HCT116 (cell line): ENCODE results near the gene LHX8. TPM values are rescaled to one million over a fixed set of nuclear protein-coding genes. Genes with fewer than 3 reads are reported as not detected.

Source experiments
- ATAC-seq: fragments of 200-7000 bp; cut with Tn5 transposase; 2 replicates; pipeline ENCODE4 v1.9.1; 2020; ENCODE audit warnings: mild to moderate bottlenecking, moderate library complexity
- BruUV-seq: library from RNA; stranded (reverse); fragments of 400-500 nt; replicated peaks from 2 replicates; lab custom pipeline; 2021; lab: Mats Ljungman, UMichigan
- CTCF ChIA-PET: fragments of 300-600 bp; sonication (Branson Sonifier 250); formaldehyde crosslinking; loops from one replicate; lab custom pipeline; 2021; ENCODE audit warnings: antibody characterized with exemption; lab: Charles Lee
- POLR2A ChIA-PET: fragments of 300-600, 350-600 bp; sonication (Branson Sonifier 250); formaldehyde crosslinking; loops from one replicate; lab custom pipeline; 2021; ENCODE audit warnings: antibody characterized with exemption; lab: Charles Lee
- RAD21 ChIA-PET, 2 experiments: fragments of 300-600 bp; sonication (Branson Sonifier 250); formaldehyde crosslinking; loops; one replicate each; lab custom pipeline; 2023; ENCODE audit warnings: low total read pairs in 2 of 2; ENCODE audit not compliant: uncharacterized antibody in 2 of 2, unreplicated experiment in 2 of 2, low non-redundant PET in 1 of 2; lab: Charles Lee
- DNase-seq: peaks from one replicate; pipeline ENCODE4 v3.0.0-alpha.2; 2010; ENCODE audit warnings: low read depth, low spot score
- H2AFZ ChIP-seq: fragments of 200-600 bp; shearing (Covaris generic), sonication (generic); 2 replicates; pipeline ENCODE4 v1.6.1; 2017; ENCODE audit warnings: low read depth, mixed run types, mixed read lengths, antibody characterized with exemption, low read length; ENCODE audit not compliant: poor library complexity, severe bottlenecking
- H3K27ac ChIP-seq: 2 replicates; pipeline ENCODE4 v1.5.1; 2012; ENCODE audit warnings: low read depth, low read length
- H3K27me3 ChIP-seq: fragments of 200-600 bp; sonication (generic); 2 replicates; pipeline ENCODE4 v1.6.1; 2016; ENCODE audit warnings: mixed run types, low read length, mixed read lengths; ENCODE audit not compliant: insufficient read depth
- H3K36me3 ChIP-seq, 2 experiments: fragments of 200-500 bp in 1 of 2; fragments of 200-600 bp in 1 of 2; sonication (Bioruptor generic) in 1 of 2; sonication (generic) in 1 of 2; 2 replicates each; pipeline versions ENCODE4 v1.5.1 to v1.6.1; 2014 to 2016; ENCODE audit warnings: low read length in 2 of 2, inconsistent platforms in 1 of 2, mixed read lengths in 1 of 2, mixed run types in 1 of 2; ENCODE audit not compliant: insufficient read depth in 2 of 2, control insufficient read depth in 1 of 2
- H3K4me1 ChIP-seq, 2 experiments: fragments of 200-600 bp in 1 of 2; sonication (generic) in 1 of 2; 2 replicates each; pipeline versions ENCODE4 v1.5.1 to v1.6.1; 2012 to 2017; ENCODE audit warnings: low read length in 2 of 2, inconsistent platforms in 1 of 2, mild to moderate bottlenecking in 1 of 2, mixed read lengths in 1 of 2, mixed run types in 1 of 2, moderate library complexity in 1 of 2; ENCODE audit not compliant: insufficient read depth in 2 of 2, control insufficient read depth in 1 of 2
- H3K4me2 ChIP-seq: fragments of 200-600 bp; sonication (generic); 2 replicates; pipeline ENCODE4 v1.6.1; 2017; ENCODE audit warnings: mixed run types, low read length, mixed read lengths
- H3K4me3 ChIP-seq, 2 experiments: fragments of 200-600 bp in 1 of 2; sonication (generic) in 1 of 2; replicated peaks in 1 of 2; 2 replicates each; pipeline ENCODE4 v1.5.1; 2011 to 2016; ENCODE audit warnings: low read length in 2 of 2, control low read depth in 1 of 2, low read depth in 1 of 2, mild to moderate bottlenecking in 1 of 2, mixed read lengths in 1 of 2, mixed run types in 1 of 2
- H3K79me2 ChIP-seq: fragments of 200-600 bp; sonication (generic); 2 replicates; pipeline ENCODE4 v1.6.1; 2017; ENCODE audit warnings: mild to moderate bottlenecking, mixed run types, low read length, moderate library complexity, mixed read lengths; ENCODE audit not compliant: insufficient read depth
- H3K9ac ChIP-seq: fragments of 200-600 bp; sonication (generic); 2 replicates; pipeline ENCODE4 v1.6.1; 2016; ENCODE audit warnings: low read length, mixed read lengths
- H3K9me2 ChIP-seq: fragments of 200-600 bp; sonication (generic), shearing (Covaris generic); 2 replicates; pipeline ENCODE4 v1.6.1; 2017; ENCODE audit warnings: mixed run types, mild to moderate bottlenecking, moderate library complexity; ENCODE audit not compliant: insufficient read depth
- H3K9me3 ChIP-seq, 2 experiments: fragments of 200-500 bp in 1 of 2; fragments of 200-600 bp in 1 of 2; sonication (Bioruptor generic) in 1 of 2; sonication (generic) in 1 of 2; 2 replicates each; pipeline ENCODE4 v1.6.1; 2014 to 2017; ENCODE audit warnings: low read length in 2 of 2, mixed read lengths in 2 of 2, inconsistent platforms in 1 of 2, low read depth in 1 of 2, mild to moderate bottlenecking in 1 of 2, mixed run types in 1 of 2, moderate library complexity in 1 of 2; ENCODE audit not compliant: control insufficient read depth in 1 of 2, insufficient read depth in 1 of 2
- H4K20me1 ChIP-seq: fragments of 200-600 bp; sonication (generic), shearing (Covaris generic); 2 replicates; pipeline ENCODE4 v1.6.1; 2017; ENCODE audit warnings: mixed run types, mild to moderate bottlenecking, moderate library complexity; ENCODE audit not compliant: insufficient read depth
- ATF3 ChIP-seq: IDR thresholded peaks from 2 replicates; pipeline ENCODE4 v1.6.1; 2012
- EGR1 ChIP-seq: IDR thresholded peaks from 2 replicates; pipeline ENCODE4 v1.6.1; 2012; ENCODE audit warnings: low read depth
- FOSL1 ChIP-seq: IDR thresholded peaks from 2 replicates; pipeline ENCODE4 v1.6.1; 2012; ENCODE audit warnings: low read depth
- JUND ChIP-seq: IDR thresholded peaks from 2 replicates; pipeline ENCODE4 v1.6.1; 2012
- POLR2A ChIP-seq: IDR thresholded peaks from 2 replicates; pipeline ENCODE4 v1.7.0; 2011; ENCODE audit warnings: borderline replicate concordance; ENCODE audit not compliant: insufficient read depth, insufficient read length; ENCODE audit errors: extremely low read depth
- POLR2AphosphoS5 ChIP-seq: IDR thresholded peaks from 2 replicates; pipeline ENCODE4 v1.6.1; 2011; ENCODE audit warnings: mild to moderate bottlenecking, low read depth, low read length, moderate library complexity
- REST ChIP-seq: IDR thresholded peaks from 2 replicates; pipeline ENCODE4 v1.6.1; 2012; ENCODE audit warnings: low read depth
- SIN3A ChIP-seq: IDR thresholded peaks from 2 replicates; pipeline ENCODE4 v1.6.1; 2012; ENCODE audit warnings: low read depth
- SP1 ChIP-seq: IDR thresholded peaks from 2 replicates; pipeline ENCODE4 v1.6.1; 2012; ENCODE audit warnings: low read depth
- SRF ChIP-seq: IDR thresholded peaks from 2 replicates; pipeline ENCODE4 v1.6.1; 2012; ENCODE audit warnings: low read depth
- YY1 ChIP-seq: IDR thresholded peaks from 2 replicates; pipeline ENCODE4 v1.6.1; 2011; ENCODE audit warnings: low read length, low read depth, moderate library complexity, mild to moderate bottlenecking; ENCODE audit not compliant: insufficient replicate concordance; ENCODE audit errors: extremely low read depth
- ZBTB33 ChIP-seq: IDR thresholded peaks from 2 replicates; pipeline ENCODE4 v1.6.1; 2011; ENCODE audit warnings: mild to moderate bottlenecking, low read length, moderate library complexity; ENCODE audit not compliant: insufficient replicate concordance; ENCODE audit errors: extremely low read depth
- ZFX ChIP-seq: fragments of 450-650 bp; IDR thresholded peaks from 2 replicates; pipeline ENCODE4 v1.6.1; 2017
- ZNF274 ChIP-seq: fragments of 200-500 bp; sonication (Bioruptor generic); IDR thresholded peaks from 2 replicates; pipeline ENCODE4 v1.6.1; 2014; ENCODE audit warnings: mild to moderate bottlenecking, low read depth, low read length, inconsistent platforms
- intact Hi-C: fragments of 100-400 bp; cut with micrococcal nuclease; formaldehyde crosslinking; loops from 2 replicates; pipeline ENCODE4 v1.10.0; 2022
- total RNA-seq: library from RNA; stranded (reverse); gene quantifications from one replicate; pipeline ENCODE4 v1.2.1, GENCODE V29; 2021; ENCODE audit not compliant: unreplicated experiment

Gene LHX8
- total RNA-seq, 1 experiment from 2014 or later, result not detected

- no peaks in the 10 kb centered on the region for H4K20me1 ChIP-seq
- H3K9ac ChIP-seq, result no peak overlapping the region
- no peak overlapping the region for H3K4me2 ChIP-seq
- DNase-seq (no peak), ATAC-seq (no peak)
- no peaks in the 10 kb centered on the region for H3K9me2 ChIP-seq
- H2AFZ ChIP-seq, result no peak overlapping the region
- intact Hi-C loops, result no loop called here
- no peaks in the 10 kb centered on the region for H3K36me3 ChIP-seq
- RAD21 ChIA-PET, result no interaction called here
- no peaks in the 10 kb centered on the region for H3K9me3 ChIP-seq
- no peak overlapping the region for H3K27ac ChIP-seq
- no peaks in the 10 kb centered on the region for H3K4me1 ChIP-seq
- POLR2A ChIA-PET, result no interaction called here
- H3K79me2 ChIP-seq, result no peaks in the 10 kb centered on the region
- 0 out of 2 replicates have a peak, but pooled peaks cover 4% of the 10 kb centered on the region for H3K27me3 ChIP-seq
- no peak for TF ChIP-seq JUND
- no peak for TF ChIP-seq ZBTB33
- TF ChIP-seq POLR2A, result no peak
- no peak for TF ChIP-seq SRF
- no peak for TF ChIP-seq ZFX
- TF ChIP-seq SP1, result no peak
- no peak for TF ChIP-seq FOSL1
- no peak for TF ChIP-seq SIN3A
- BruUV-seq, result no TSS peak
- H3K4me3 ChIP-seq, result no peak overlapping the region
- CTCF ChIA-PET, result no interaction called here
These were observed 6.1 kb upstream of the LHX8 start for GRCh38 chr1:75127916-75128717.

GRCh38 chr1:75129660-75129982 lies 4.6 kb upstream of the LHX8 start:
- Histone ChIP-seq H3K36me3 (no peaks in the 10 kb centered on the region), H3K9ac (no peak overlapping the region), H3K4me1 (no peaks in the 10 kb centered on the region), H3K27ac (no peak overlapping the region), H2AFZ (no peak overlapping the region), H3K4me2 (no peak overlapping the region), H4K20me1 (no peaks in the 10 kb centered on the region), H3K79me2 (no peaks in the 10 kb centered on the region), H3K9me2 (no peaks in the 10 kb centered on the region), H3K27me3 (0 out of 2 replicates have a peak, but pooled peaks cover 4% of the 10 kb centered on the region), H3K9me3 (no peaks in the 10 kb centered on the region), H3K4me3 (no peak overlapping the region)
- DNase-seq (no peak), ATAC-seq (no peak)
- ChIA-PET RAD21 (no interaction called here), POLR2A (no interaction called here), CTCF (no interaction called here)
- BruUV-seq, result no TSS peak
- intact Hi-C loops, result no loop called here
- TF ChIP-seq YY1, result no peak
- TF ChIP-seq EGR1, result no peak
- TF ChIP-seq POLR2AphosphoS5, result no peak
- no peak for TF ChIP-seq REST
- TF ChIP-seq ATF3, result no peak
- TF ChIP-seq ZNF274, result no peak
- no peak for TF ChIP-seq SP1
- no peak for TF ChIP-seq SRF
